ENCODE measurements around the gene IL17RB.

DNA sequence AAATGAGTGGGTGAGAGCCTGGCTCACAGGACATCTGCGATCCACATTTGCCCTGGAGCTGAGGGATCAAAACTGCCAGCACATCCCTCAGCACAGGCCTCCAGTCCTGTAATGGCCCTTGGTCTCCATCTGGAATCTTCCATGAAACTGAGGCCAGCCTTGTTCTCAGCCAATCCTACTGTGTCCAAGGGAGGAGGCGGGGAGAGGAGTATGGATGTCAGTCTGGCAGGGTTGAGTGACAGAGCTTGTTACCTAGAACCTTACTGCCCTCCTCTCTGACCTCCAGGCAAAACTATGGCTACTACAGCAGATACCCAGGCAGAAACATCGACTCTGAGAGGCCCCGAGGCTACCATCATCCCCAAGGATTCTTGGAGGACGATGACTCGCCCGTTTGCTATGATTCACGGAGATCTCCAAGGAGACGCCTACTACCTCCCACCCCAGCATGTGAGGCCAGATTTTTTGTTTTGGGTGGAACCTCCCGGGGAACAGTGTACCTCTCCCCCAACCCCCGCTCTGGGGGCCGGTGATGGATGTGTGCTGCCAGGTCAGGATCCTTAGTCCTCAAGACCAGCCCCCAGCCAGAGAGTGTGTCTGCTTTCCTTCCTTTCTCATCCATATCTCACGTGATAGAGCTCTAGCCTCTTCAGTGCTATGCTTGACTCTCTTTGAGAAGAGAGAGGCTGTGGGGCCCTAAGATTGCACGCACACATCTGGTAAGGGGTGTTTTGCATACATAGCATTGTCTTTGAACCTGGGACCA, 41.5 kb upstream of the IL17RB start:
- TF ChIP-seq, protein P1, sequence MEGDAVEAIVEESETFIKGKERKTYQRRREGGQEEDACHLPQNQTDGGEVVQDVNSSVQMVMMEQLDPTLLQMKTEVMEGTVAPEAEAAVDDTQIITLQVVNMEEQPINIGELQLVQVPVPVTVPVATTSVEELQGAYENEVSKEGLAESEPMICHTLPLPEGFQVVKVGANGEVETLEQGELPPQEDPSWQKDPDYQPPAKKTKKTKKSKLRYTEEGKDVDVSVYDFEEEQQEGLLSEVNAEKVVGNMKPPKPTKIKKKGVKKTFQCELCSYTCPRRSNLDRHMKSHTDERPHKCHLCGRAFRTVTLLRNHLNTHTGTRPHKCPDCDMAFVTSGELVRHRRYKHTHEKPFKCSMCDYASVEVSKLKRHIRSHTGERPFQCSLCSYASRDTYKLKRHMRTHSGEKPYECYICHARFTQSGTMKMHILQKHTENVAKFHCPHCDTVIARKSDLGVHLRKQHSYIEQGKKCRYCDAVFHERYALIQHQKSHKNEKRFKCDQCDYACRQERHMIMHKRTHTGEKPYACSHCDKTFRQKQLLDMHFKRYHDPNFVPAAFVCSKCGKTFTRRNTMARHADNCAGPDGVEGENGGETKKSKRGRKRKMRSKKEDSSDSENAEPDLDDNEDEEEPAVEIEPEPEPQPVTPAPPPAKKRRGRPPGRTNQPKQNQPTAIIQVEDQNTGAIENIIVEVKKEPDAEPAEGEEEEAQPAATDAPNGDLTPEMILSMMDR (conservative IDR thresholded peaks at IDR 0.05; ENCODE audit: low read length) = no peak
- no peak for TF ChIP-seq EZH2phosphoT487 (IDR thresholded peaks at IDR 0.05; ENCODE audit: borderline replicate concordance, low read depth, low read length)

Data from OCI-LY7 (cell line).